NCI-H1092 (cell line): ENCODE data around the gene PRKAG2.
A peak's percentile ranks its signal among the peaks of the same experiment; 100 is the strongest.
"Not testable (repeated sequence)": the region's sequence is repeated elsewhere in the genome, so short reads cannot be mapped to it uniquely, and the experiment has no call there.

Source experiments
- DNase-seq: peaks from one replicate; lab custom pipeline; 2025; lab: John Stamatoyannopoulos, UW

The PRKAG2 gene

DNA sequence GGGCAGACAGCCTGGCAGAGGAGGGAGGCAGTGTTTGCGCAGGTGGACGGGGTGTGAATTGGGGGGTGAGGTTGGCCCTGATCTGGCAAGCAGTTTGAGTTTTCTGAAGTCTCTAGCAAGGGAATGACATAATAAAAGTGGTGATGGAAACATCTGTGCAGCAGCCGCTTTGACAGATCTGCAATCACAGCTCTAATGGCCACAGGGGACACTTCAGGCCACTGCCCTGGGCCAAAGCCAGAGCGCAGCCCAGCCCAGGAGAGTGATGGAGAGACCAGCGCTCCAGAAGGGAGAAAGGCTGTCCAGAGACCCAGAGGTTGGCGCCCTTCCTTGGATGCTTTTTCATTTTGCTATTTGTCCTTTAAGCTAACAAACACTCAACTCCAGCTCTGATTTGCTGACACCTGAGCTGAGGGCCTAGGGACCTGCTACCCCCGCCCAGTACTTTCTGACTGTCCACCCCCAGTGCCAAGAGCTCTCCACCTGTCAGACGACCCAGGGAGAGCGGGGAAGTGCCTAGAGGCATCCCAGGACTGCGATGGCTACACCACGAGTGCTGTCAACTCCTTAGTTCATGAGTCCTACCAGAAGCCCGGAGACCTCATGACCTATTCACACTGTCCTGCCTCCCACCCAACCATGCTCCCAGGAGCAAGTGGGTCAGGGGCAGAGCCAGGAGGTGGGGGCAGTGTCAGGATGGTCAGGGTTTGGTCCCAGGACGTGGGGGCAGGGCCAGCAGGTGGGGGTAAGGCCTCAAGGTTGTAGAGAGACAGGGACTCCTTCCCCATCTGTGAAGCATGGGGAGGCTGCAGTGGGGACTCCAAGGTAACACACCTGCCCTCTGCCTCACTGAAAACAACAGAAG lies 112.6 kb downstream of the PRKAG2 start:
- no peak for DNase-seq

DNA sequence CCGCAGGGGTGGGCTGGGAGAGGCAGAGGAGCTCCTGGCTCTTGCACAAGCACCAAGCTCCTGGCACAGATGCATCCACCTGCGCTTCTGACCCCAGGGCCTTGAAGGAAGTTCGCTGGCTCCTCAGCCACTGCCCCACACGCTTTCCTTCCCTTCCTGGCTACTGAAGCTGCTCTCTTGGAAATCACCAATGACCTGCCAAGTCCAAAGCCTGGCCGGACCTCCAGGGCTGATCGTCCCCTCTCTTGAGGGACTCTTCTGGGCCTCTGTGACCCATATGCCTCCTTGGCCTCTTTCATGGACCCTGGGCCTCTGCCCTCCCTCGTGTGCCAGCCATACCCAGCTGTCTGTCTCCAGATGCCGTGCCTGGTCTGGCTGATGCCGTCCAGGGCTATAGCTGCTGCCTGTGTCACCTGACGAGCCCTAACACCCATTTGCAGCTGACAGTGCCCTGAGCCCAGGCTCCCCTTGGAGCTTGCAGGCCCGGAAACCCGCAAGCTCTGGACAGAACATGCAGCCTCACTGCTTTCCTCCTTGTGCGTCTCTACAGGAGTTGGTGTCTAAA lies 113.4 kb downstream of the PRKAG2 start:
- DNase-seq = no peak

- no peak for DNase-seq
These were observed 114.2 kb downstream of the PRKAG2 start for GRCh38 chr7:151762583-151763245.

GRCh38 chr7:151761957-151762356 lies 115.0 kb downstream of the PRKAG2 start:
- no peak for DNase-seq

DNA sequence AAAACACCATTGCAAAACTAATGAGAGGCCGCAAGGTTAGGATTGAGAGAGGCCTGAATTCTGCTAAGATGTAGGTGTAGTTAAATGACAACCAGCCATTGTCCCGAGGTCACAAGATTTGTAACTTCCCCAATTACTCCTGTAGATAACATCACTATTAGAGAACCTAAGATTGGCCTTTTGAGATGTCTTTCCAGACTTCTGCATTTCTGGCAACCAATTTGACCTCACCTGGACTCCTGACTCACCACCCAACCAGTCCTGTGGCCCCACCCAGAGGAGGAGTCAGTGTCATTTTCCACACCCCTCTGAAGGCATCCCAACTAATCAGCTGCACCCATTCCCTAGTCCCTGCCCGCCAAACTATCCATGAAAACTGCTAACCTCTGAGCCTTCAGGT lies 115.7 kb downstream of the PRKAG2 start:
- no peak for DNase-seq

DNA sequence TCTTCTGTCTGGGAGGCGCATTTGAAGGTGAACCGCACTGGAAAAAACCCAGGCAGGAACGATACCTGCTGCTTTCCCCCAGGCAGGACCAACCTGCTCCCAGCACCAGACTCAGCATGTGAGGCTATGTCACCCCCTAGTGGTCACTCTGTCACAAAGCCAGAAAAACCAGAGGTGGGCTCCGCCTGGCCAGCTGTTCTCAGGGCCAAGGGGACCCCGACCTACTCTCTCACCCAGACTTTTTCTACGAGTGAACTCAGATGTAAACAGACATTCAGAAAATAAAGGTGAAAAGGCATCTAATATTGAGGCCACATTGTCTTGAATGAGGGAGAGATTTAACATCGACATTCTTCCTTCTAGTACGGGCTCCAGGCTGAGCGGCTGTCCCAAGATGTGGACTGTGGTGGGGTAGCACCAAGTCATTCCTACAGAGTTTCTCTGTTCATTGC lies 117.3 kb downstream of the PRKAG2 start:
- peak; percentile 54 for DNase-seq

DNA sequence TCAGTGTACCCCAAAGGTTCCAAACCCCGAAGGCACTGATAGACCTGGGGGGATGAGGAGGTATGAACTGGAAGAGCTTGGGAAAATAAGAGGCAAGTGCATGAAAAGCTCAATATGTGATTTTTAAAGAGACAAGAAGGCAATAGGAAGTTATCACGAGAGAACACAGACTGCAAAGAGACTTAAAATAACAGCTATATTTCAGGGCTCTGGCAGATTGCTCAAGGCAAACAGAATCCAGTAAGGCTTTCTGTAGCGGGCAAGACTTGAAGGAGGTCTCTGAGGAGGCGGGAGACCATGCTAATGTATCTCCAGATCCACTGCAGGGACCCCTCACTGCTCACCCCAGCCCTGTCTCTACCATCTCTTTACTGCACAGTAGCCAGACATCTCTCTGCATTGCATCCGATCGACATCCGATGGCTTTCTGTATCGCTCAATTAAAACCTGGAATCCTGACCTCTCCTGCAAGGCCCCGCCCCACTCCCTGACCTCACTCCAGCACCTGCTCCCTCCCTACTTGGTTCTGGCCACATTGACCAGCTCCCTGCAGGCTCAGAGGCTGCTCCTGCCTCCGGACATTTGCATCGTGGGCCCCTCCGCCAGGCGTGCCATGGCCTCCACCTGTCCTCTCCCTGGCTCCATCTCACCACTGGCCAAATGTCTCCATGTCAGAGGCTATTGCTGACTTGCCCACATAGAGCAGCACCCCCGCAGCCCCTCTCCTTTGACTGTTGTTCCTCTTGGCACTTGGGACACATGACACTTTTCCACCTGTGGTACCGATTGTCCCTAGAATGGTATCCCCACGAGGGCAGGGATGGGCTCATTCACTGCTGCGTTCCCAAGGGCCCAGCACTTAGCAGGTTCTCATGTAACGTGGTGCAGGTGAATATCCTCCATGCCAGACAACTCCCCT lies 118.0 kb downstream of the PRKAG2 start:
- no peak for DNase-seq

DNA sequence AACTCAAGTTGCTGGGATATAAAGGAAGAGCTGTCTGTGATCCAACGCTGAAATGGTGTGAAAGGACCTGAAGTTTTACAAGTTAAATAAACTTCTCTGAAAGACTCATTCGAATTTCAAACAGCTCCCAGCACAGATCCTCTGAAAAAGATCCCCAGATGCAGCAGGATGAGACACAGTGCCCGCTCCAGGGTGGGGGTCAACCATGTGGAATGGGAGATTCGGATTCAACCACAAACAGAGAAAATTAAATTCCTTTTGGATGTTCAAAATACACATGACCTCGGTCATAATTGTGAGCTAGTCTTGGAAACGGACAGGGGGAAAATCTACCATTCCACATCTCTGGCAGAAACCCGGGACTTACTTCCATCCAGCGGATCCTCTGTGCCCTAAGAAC lies 119.6 kb downstream of the PRKAG2 start:
- no peak for DNase-seq

DNA sequence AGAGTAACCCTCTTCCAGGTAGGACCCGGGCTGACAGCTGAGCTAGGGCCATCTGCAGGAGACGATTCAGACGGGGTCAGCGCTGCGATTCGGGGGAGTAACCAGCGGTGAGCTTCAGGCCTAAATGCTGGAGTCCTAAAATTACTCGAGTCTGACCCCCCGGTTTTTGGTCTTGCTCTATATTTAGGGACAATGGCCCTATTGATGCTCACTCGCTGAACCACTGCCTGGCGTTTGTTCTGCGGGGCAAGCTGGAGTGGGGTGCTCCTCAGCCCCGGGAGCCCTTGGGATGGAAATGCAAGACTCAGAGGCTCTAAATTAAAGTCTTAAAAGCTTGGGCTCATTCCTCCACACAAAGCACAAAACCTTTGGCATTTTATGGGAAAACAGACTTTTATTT lies 120.0 kb downstream of the PRKAG2 start:
- DNase-seq = no peak

DNA sequence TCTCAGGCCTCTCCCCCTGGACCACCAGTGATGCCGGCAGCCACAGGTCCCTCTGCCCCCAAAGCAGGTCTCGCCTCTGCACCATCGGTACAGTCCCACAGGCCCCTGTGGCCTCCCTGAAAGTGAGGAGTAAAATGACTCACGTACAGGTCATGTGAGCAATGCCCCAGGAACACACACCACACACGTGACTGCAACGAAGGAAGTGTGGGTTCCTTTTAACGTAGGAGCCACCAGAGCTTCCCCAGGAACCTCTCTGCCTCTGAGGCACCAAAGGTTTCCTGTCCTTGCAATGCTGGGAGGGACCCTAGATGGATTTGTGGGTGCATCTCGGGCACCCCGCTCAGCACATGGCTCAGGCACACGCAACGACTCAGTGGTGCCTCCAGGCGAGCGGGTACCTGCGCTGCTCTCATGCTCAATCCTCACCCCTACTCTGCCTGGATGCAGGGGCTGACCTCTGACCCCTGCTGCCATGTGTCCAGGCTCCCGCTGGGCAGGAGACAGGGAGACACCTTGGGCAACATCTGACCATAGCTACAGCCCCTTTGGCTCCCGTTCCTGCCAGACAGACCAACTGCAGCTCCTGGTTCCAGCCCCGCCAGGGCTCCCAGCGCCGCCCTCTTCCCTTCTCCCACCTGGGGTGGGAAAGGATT lies 120.7 kb downstream of the PRKAG2 start:
- DNase-seq = no peak

DNA sequence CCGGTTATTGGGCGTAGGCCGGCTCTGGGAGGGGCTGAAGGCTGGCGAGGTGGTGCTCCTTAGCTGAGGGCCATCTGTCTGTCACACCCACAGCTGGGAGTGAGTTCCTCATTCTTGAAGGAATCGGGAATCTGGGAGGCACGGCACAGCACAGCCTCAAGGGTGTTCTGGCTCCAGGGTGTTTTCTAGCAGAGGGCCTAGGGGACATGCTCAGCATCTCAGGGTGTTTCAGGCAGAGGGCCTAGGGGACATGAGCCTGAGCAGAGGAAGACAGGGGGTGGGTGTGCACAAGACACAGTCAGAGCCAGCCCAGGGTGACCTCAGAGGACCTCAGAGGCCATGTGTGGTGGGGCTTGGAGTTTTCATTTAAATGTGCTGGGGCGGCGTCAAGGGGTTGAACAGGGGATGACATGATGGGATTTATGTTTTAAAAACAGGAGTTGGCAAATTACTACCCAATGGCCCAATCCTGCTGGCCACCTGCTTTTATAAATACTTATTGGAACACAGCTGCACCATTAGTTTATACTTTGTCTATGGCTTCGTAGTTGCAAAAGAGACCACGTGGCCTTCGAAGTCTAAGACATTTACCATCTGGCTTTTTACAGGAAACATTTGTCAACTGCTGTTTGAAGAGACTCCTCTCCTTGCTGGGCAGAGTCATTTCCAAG lies 121.6 kb downstream of the PRKAG2 start:
- no peak for DNase-seq

DNA sequence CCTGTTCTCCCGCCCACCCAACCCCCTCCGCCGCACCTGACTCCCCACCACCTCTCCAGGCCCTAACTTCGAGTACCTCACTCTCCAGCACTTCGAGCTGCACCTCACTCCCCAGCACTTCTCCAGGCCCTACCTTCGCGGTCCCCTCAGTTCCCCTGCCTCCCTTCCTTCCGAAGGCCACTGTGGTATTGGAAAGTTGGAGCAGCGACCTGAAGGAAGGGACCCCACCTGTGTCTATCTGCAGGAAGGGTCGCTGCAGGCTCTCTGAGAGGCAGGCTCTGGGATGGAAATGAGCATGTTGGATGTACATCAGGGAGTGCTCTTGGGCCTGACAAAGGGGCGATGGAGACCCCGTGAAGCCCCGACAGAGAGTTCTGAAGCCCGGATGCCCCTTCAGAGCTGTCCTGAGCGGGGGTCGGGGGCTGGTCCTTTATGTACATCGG lies 122.2 kb downstream of the PRKAG2 start:
- no peak for DNase-seq

DNA sequence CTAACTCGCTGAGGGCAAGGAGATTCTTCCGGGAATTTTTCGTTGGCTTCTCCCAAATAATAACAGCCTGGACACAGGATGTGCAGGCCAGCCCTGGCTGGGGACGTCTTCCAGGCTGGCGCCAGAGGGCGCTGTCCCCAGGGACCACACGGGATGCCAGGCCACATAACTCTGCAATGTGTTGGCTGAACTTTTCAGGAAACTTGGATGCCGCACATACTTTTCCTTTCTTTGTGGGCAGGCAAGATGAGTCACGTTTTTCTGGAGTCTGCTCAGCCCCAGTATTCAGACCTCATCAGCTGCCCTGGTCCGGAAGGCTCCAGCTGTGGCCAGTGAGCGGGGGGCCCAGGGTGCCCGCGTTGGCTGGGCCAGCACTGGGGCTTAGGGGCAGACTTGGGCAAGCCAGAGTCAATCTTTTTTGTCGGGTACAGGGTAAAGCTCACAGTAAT lies 122.7 kb downstream of the PRKAG2 start:
- DNase-seq = no peak

DNA sequence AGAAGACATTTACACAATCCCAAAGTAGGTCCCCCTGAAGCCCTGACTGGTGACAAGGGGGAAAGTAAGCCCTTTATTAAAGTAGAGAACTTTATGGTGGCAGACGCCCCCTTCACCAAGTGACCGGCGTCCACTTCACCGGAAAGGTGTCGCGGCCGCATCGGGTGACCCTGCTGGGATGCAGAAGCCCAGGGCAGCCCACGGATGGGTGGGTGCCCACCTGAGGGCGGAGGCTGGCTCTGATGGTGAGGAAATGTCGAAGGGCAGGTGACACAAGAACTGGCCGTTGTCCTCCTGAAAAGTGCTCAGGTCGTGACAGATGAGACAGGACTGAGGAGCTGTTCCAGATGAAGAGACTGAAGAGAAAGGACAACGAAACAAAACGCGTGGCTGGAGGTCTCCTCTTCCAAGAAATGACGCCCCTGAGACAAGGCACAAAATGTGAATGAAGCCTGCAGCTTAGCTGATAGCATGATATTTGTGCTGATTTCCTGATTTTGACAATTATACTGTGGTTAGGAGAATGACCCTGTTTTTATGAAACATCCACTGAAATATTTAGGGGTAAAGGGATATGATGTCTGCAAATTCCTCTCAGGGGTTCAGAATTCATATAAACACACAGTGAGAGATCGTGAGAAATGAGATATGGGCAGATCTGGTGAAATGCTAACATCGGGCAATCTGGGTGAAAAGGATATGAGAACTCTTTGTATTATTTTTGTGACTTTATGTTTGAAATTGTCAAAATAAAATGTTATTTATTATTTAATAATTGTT lies 123.9 kb downstream of the PRKAG2 start:
- DNase-seq = no peak

DNA sequence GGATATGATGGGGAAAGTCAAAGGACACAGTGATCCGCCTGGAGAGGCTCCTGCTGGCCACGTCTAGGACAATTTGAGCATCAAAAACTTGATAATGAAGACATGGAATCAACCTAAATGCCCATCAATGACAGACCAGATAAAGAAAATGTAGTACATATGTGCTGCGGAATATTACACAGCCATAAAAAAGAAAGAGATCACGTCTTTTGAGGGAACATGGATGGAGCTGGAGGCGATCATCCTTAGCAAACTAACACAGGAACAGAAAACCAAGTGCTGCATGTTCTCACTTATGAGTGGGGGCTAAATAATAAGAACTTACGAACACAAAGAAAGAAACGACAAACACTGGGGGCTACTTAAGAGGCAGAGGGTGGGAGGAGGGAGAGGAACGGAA lies 124.9 kb downstream of the PRKAG2 start:
- no peak for DNase-seq

DNA sequence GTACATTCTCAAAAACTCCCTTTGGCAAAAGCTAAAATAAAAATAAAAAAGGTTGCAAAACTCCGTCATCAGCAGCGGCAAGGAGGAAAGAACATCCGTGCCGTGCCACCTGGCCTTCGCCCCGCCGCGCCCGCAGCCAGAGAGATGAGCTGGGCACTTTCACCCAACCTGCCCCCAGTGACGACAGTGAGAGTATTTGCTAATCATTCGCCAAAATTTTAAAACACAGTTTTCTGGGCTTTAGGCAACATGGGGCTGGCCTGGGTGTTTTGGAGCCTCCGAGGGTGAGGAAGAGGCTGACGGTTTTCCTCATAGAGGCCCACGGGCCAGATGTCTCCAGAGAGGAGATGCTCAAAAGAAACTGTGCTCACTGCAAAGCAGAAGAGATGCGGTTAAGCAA lies 128.2 kb downstream of the PRKAG2 start:
- DNase-seq = no peak

GRCh38 chr7:151748021-151748420 lies 128.9 kb downstream of the PRKAG2 start:
- DNase-seq = not testable (repeated sequence)

DNA sequence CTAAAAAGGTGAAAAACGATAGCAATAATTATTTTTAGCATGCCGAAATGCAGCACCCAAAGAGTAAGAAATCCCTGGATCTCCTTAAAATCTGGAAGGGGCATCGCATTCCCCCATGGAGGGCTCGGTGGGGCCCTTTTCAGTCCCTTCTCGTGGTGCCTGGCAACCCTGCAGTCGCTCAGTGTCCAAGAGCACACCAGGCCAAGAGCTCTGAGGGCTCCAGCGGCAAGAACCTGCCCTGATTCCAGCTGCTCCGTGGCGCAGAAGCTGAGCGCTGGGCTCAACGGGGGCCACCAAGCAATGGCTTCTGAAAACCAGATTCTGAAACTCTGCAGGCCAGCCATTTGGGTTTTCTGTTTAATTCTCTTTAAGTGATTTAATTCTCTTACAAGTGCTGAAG lies 131.2 kb downstream of the PRKAG2 start:
- no peak for DNase-seq

- no peak for DNase-seq
These were observed 132.0 kb downstream of the PRKAG2 start for GRCh38 chr7:151744656-151745638.
